PC-3 (cell line): Measurements from ENCODE around the gene CRELD2.

Experiments used
- EZH2 ChIP-seq: fragments of 300-600 bp; sonication (generic); IDR thresholded peaks from one replicate; pipeline ENCODE4 v1.6.1; 2017; ENCODE audit warnings: antibody characterized with exemption, mild to moderate bottlenecking, low read length; ENCODE audit not compliant: unreplicated experiment
- EZH2phosphoT487 ChIP-seq: fragments of 300-600 bp; sonication (generic); IDR thresholded peaks from 2 replicates; pipeline ENCODE4 v1.6.1; 2018; ENCODE audit warnings: mild to moderate bottlenecking, antibody characterized with exemption, low read length, borderline replicate concordance
- TF ChIP-seq, protein P1 (sequence below): fragments of 300-600 bp; sonication (generic); conservative IDR thresholded peaks from 2 replicates; pipeline ENCODE4 v1.5.1; 2017; ENCODE audit warnings: antibody characterized with exemption, low read depth, mild to moderate bottlenecking, low read length

GRCh38 chr22:49959782-49960158, 41.3 kb downstream of the CRELD2 start:
- TF ChIP-seq, protein P1, sequence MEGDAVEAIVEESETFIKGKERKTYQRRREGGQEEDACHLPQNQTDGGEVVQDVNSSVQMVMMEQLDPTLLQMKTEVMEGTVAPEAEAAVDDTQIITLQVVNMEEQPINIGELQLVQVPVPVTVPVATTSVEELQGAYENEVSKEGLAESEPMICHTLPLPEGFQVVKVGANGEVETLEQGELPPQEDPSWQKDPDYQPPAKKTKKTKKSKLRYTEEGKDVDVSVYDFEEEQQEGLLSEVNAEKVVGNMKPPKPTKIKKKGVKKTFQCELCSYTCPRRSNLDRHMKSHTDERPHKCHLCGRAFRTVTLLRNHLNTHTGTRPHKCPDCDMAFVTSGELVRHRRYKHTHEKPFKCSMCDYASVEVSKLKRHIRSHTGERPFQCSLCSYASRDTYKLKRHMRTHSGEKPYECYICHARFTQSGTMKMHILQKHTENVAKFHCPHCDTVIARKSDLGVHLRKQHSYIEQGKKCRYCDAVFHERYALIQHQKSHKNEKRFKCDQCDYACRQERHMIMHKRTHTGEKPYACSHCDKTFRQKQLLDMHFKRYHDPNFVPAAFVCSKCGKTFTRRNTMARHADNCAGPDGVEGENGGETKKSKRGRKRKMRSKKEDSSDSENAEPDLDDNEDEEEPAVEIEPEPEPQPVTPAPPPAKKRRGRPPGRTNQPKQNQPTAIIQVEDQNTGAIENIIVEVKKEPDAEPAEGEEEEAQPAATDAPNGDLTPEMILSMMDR = no peak
- TF ChIP-seq EZH2 (no peak), EZH2phosphoT487 (no peak; the same call in 1 of the 2 replicates)
